Brain pericyte (primary cell): ENCODE measurements around the gene GRIK3.

Source experiments
- DNase-seq: peaks from one replicate; pipeline ENCODE4 v3.0.0-alpha.2; 2012; ENCODE audit warnings: low read depth, low spot score

GRIK3 gene

DNA sequence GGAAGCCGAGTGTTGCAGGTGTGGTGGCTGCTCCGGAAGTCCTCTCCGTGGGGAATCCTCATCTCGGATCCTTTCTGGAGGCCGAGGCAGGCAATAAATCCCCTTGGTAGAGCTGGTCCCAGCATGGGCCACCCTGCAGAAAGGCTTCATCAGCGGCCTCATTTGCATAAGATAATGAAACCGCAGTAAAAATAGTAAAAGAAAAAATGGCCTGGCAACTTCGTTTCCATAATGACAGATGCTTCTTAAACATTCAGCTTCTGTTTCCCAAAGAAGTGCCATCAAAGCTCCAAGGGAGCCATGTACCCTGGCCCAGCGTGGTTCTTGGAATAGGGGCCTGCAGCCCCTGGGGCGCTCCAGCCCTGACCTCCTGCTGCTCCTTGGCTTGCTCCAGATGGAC is 244.1 kb downstream of the GRIK3 start:
- no peak for DNase-seq

GRCh38 chr1:36789535-36789934 is 244.8 kb downstream of the GRIK3 start:
- DNase-seq = no peak

DNA sequence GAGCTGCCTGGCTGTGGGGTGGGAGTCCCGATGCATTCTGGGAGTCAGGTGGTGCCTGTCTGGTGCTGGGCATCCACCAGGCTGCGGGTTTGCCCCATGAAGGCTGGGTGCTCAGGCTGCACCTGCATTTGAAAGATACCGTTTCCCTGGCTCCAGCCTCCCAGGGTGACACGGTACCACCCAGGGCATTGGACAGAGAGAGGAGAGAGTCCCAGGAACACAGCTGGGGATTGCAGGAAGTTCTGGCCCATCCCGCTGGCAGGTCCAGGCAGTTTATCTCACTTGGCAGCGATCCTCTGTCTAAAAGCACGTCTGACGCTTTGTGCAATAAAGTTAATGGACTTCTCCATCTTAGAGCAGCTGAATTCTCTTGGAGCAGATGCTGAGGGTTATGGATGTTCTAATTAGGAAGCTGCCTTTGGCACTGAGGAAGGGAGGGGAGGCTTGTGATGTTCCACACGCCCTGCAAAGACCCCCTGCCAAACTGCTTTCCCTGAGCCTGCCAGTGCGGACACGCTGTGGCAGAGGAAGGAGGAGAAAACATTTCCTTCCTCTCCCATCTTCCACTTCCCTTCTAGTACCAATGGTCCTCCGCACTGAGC is 246.9 kb downstream of the GRIK3 start:
- DNase-seq = no peak

- DNase-seq = no peak
These were observed 247.9 kb downstream of the GRIK3 start for GRCh38 chr1:36786425-36786824.

DNA sequence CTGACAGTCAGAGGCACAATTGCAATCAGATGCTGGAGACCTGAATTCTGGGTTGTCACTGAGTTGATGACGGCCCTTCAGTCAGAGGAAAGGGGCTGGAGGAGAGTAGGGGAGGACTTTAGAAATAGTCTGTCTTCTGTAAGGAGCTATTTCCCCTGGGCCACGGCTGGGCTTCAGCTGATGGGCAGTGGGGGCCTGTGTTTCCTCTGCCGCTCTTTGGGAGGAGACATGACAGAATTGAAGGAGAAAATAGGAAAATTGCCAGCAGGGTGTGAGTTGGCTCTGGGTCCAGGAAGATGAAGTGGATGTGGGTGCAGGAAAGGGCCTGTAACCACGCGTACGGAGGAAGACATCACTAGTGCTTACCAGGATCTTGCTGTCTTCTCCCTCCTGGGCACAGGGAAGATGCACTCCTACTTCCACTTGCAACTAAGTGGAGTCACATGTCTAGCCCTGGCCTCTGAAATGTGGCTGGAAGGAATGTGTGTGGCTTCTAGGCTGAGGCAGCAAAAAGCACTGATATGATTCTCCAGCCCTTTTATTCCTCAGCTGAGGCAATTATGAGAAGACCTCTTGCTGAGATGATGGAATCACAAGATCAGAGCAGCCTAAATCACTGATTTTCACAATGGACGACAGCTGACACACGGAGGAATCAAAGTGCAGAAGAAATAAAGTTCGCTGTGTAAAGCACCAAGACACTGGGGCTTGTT is 250.0 kb downstream of the GRIK3 start:
- DNase-seq = no peak

DNA sequence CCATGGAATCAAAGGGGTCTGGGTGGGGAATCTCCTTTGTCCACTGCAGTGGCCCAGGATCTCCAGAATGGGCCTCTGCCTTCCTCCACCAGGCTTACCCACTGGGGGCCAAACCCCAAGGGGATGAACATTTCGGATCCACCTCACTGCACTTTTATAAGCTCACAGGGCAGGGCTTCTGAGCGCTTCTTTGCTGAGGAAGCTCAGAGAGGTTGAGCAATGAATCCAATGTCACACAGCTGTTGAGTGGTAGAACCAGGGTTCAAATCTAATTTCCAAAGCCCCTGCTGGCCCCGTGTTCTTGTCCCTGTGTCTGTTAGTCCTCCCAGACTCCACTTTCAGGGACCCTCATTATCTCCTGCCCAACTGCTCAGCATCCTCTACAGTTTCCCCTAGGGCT is 250.8 kb downstream of the GRIK3 start:
- DNase-seq = no peak

DNA sequence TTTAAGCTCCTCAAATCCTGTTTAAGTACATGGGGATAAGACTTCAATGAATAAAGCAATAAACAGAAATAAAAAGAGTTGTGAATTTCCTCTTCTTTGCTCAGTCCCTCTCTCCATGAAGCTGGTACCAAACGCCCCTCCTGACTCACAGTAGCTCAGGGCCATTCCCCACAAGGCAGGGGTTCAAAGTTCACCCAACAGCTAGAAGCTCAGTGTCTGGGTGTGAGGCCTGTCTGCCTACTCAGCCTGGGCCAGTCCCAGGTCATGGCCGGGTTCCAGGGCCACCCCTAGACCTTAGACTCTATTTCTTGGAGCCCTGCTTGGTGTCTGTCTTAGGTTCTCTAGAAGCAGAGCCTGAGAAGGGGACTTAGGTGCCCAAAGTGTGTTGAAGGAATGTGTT is 251.5 kb downstream of the GRIK3 start:
- no peak for DNase-seq

- no peak for DNase-seq
These were observed 252.2 kb downstream of the GRIK3 start for GRCh38 chr1:36782085-36782484.

GRCh38 chr1:36781098-36781497 is 253.2 kb downstream of the GRIK3 start:
- no peak for DNase-seq

GRCh38 chr1:36778740-36779139 is 255.6 kb downstream of the GRIK3 start:
- no peak for DNase-seq

DNA sequence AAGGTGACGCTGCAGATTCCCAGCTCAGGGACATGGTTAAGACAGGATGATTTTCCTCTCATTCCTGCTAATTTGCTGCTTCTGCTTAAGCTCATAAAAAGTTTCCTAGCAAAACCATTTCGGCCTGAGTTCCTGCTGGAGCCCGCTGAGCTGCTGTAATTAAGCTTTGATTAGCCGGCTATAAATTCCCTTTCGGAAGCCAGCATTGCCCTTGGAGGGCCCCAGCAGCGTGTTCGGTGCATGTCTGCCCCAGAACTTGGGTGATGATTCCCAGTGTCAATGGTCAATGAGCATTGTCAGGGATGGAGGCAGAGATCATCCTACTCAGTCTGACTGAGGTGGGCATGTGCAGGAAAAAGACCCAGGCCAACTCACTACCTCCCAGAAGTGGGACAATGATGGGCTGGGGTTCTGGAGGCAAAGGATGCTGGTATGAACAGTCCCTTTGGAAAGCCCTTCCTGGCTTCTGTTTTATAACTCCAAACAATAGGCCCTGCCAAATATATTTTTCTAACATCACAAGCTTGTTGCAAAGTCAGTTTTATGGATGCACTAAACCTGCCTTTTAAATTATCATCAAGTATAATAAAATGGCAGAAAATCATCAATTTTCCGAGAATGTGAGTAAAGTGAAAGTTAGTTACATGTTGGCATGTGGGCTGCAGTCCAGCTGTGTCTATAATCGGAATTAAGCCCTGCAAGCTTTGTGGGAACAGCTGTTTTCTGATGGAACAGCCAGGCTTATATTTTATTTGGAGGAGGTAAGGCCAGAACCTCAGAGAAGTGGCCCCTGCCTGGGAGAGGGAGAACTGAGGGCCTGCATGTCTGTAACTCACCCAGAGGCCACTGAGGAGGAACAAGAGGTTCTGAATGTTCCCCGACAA is 257.1 kb downstream of the GRIK3 start:
- DNase-seq = no peak

GRCh38 chr1:36776256-36776655 is 258.1 kb downstream of the GRIK3 start:
- DNase-seq = no peak

- no peak for DNase-seq
These were observed 258.6 kb downstream of the GRIK3 start for GRCh38 chr1:36775716-36776115.

DNA sequence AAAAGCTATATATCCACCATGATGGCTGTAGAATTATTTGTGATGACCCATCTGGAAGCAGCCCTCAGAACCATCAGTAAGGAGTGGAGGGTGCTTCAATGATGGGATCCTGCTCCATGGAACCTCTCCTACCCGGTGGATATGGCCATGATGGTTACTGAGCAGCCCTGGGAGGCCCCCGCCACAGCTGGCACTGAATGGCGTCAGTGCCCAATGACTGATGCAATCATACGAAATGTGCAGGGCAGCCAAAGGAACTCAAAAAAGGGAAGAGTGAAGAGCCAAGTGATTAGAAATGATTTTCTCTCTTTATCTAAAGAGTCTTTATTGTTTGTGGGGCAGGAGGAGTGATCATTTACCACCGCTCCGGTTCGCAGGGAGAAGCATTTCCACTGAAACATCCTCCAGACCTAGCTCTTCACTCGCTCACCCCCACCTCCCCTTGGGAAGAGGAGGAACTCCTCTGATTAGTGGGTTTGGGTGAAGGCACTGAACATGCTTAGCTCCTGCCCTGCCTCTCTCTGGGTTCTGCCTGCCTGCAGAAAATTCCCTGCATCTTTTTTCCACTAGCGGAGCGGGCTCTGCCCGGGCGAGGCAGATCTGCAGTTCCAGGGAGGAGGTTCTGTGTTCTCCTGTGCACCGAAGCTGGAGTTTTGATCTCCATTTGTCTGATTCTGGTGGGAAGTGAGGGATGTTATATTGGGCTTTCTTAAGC is 260.3 kb downstream of the GRIK3 start:
- no peak for DNase-seq

DNA sequence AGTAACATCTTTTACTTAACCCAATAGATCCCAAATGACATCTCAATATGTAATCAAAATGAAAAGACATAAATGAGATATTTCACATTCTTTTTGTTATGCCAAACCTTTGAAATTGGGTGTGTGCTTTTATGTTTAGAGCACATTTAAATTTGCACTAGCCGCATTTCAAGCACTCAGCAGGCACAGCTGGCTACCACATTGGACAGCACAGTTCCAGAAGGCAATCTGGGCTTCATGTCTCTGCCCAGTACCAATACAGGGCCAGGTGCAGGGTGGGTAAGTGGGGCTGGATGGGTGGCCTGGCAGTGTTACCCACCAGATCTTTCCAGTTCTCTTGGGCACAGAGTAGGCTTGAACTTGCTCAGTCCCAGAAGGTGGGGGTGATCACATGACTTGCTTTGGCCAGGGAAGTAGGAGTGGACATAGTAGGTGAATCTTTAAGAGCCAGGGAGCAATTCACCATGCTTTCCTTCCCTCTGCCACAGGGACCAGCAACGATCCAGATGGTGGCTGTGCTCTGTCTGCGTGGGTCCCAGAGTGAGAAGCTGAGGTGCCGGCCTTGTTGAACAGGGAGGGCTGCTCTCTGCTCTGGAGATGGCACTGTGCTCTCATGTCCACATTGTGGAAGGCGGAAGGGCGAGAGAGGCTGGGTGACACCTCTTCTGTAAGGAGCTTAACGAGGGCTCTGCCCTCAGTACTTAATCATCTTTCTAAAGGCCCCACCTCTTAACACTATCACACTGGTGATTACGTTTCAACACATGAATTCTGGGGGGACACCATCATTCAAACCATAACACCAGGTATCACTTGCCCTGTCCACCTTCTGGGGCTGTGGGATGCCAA is 261.4 kb downstream of the GRIK3 start:
- DNase-seq = no peak

DNA sequence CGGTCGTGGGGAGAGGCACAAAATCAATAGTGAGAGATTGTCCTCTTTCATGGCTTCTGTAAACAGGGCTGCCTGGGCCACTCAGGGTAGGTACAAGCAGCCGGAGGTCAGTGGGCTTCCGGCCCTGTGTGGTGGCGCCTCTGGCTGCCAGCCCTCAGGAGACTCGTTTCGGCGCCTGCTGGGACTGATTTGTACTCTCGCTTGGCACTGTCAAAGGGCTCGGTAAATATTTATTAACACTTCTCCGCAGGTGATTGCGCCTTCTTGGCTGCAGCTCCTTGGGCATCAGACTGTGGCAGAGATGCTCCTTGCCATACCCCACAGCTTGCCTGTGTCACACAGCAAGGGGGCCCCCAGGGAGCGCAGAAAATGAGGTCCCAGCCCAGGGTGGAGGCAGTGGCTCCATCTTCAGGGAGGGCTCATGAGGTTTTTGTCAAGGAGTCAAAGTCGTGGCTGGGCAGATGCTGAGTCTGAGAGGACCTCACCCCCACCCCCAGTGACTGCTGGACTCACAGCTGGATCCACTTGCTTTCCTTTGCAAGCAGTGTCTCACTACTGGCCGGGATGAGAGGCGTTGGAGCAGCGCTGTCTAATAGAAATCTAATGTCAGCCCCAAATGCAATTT is 262.5 kb downstream of the GRIK3 start:
- no peak for DNase-seq

- no peak for DNase-seq
These were observed 263.1 kb downstream of the GRIK3 start for GRCh38 chr1:36771240-36771639.

DNA sequence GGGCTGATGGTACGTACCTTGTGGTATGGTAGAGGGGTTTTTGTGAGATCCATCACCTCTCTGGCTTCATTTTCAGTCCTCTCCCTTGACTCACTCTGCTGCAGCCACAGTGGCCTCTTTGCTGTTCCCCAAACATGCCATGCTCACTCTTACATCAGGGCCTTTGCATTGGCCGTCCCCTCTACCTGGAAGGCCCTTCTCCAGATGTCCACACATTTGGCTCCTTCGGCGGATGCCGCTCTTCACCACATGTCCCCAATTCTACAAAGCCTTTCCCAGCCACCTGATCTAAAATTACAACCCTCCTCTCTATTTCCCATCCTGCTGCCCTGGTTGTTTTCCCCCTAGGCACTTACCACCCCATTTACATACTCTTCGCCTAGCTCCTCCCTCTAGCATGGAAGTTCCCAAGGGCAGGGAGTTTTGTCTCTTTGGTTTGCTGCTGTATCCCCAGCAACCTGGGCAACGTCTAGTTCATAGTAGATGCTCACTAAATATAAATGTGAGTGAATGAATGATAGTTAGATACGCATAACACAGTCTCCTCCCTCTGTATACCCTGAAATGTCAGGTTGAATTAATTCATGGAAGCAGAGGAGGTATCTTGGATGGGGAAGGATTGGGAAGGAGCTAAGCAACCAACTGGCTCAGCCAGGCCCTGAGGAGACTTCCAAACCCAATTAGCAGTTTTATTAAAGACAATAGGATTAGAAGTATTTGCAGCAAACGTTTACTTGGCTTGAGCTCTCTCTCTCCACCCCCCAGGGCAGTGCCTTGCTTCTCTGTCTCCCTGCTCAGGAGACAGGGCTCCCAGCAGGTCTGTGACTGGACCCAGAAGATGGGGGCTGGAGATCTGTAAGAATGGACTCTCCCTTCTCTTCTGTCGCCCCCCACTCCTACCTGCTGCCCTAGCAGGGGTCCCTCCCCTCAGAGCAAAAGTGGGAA is 264.2 kb downstream of the GRIK3 start:
- no peak for DNase-seq

DNA sequence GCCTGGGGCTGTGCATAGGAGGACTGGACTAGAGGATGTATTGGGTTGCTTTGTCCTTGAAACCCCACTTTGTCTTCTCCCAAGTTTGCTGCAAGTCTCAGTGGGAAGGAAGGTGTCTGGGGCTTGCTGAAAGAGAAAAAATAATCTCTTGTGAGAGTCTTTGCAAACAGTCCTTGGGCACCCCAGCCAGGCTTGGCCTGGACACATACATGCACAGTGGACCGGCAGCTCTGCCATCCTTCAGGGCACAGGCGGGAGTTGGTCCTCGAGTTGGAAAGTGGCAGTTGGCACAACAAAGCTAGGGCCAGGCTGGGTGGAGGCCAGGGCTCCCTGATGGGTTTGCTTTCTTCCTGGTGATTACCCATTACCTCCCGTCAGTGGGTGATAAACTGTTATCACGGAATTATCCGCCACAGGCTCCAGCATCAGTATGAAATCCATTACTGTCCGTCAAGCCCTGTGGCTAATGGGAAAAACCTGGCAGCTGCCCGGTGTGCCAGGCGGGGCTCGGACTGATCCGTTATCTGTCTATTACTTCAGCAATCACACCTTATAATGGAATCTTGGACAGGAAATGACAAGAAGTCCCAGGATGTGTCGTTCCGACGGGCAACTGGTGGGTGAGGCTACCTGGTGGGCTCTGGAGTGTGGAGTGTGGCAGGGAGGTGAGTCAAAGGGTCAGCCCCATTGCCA is 265.7 kb downstream of the GRIK3 start:
- no peak for DNase-seq
